Neural crest cell (in vitro differentiated cells): ENCODE results near the gene CPXM2. TPM values are rescaled to one million over a fixed set of nuclear protein-coding genes. Genes with fewer than 3 reads are reported as not detected.

Experiments used
- DNase-seq: peaks from one replicate; pipeline ENCODE4 v3.0.0; 2021; ENCODE audit warnings: low read depth, mixed read lengths, low spot score
- H3K27ac Mint-ChIP-seq: one replicate; pipeline ENCODE4 v1.8.0; 2021; ENCODE audit warnings: mild to moderate bottlenecking, mixed read lengths; ENCODE audit not compliant: unreplicated experiment
- H3K27me3 Mint-ChIP-seq: 2 replicates; pipeline ENCODE4 v1.8.0; 2021; ENCODE audit warnings: low read depth, mild to moderate bottlenecking, mixed read lengths
- H3K36me3 Mint-ChIP-seq: 2 replicates; pipeline ENCODE4 v1.8.0; 2021; ENCODE audit warnings: low read depth, mild to moderate bottlenecking, mixed read lengths
- H3K4me1 Mint-ChIP-seq: 2 replicates; pipeline ENCODE4 v1.8.0; 2021; ENCODE audit warnings: mixed read lengths
- H3K4me3 Mint-ChIP-seq: one replicate; pipeline ENCODE4 v1.8.0; 2021; ENCODE audit warnings: mild to moderate bottlenecking, mixed read lengths
- H3K9me3 Mint-ChIP-seq: 2 replicates; pipeline ENCODE4 v1.8.0; 2021; ENCODE audit warnings: mixed read lengths
- total RNA-seq: library from RNA; stranded (reverse); gene quantifications from 2 replicates; pipeline ENCODE4 v1.2.1, GENCODE V29; 2021
- TF ChIP-seq, protein P1 (sequence below): fragments of 200-600 bp; sonication (generic); conservative IDR thresholded peaks from 2 replicates; pipeline ENCODE4 v1.5.0; 2021; ENCODE audit warnings: antibody characterized with exemption, mild to moderate bottlenecking

CPXM2 gene
- total RNA-seq, 1 donor from 2014 or later = not detected

DNA sequence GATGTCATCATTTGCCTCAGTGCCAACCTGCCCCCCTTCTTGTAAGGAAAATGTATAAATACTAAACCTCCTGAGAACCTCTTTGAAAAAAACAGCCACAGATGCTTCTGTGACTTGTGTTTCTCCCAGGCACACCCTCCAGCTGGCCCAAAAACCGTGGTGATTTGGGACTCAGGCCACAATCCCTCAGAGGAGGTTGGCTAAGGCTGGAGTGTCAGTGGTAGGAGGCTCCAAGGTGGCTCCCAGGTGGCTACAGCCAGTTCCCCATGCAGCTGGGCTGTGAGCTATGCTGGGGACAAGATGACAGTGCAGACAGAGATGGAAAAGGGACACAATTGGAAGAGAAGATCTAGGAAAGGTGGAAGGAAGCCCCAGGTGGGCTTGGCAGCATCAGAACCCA is 104.7 kb downstream of the CPXM2 start:
- DNase-seq = no peak
- Mint-ChIP-seq H3K9me3 (peaks cover 5% of the 10 kb centered on the region), H3K27me3 (peaks cover 4% of the 10 kb centered on the region), H3K4me3 (no peak overlapping the region), H3K4me1 (peaks cover 10% of the 10 kb centered on the region), H3K27ac (no peak overlapping the region), H3K36me3 (no peaks in the 10 kb centered on the region)
- TF ChIP-seq, protein P1, sequence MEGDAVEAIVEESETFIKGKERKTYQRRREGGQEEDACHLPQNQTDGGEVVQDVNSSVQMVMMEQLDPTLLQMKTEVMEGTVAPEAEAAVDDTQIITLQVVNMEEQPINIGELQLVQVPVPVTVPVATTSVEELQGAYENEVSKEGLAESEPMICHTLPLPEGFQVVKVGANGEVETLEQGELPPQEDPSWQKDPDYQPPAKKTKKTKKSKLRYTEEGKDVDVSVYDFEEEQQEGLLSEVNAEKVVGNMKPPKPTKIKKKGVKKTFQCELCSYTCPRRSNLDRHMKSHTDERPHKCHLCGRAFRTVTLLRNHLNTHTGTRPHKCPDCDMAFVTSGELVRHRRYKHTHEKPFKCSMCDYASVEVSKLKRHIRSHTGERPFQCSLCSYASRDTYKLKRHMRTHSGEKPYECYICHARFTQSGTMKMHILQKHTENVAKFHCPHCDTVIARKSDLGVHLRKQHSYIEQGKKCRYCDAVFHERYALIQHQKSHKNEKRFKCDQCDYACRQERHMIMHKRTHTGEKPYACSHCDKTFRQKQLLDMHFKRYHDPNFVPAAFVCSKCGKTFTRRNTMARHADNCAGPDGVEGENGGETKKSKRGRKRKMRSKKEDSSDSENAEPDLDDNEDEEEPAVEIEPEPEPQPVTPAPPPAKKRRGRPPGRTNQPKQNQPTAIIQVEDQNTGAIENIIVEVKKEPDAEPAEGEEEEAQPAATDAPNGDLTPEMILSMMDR = no peak

DNA sequence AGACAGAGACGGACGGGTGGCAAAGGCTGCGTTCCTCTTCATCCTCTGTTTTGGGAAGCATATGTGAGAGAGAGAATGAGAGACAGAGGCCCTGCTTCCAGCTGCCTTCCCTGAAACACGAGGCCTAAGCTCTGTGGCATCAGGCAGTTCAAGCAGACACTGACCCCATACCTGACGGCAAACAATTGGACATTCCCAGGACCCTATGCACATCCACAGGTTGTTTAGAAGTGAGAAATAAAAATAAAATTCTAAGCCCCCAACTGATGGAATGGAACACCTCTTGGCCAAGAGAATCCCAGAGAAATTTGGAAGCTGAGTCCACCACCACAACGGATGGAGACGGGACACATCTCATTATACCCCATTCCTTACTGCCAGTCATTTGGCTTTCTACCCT is 105.3 kb downstream of the CPXM2 start:
- H3K27ac Mint-ChIP-seq = no peak overlapping the region
- TF ChIP-seq, protein P1 = no peak
- H3K9me3 Mint-ChIP-seq = peaks cover 2% of the 10 kb centered on the region
- no peak overlapping the region for H3K4me3 Mint-ChIP-seq
- H3K27me3 Mint-ChIP-seq = peaks cover 8% of the 10 kb centered on the region
- H3K4me1 Mint-ChIP-seq = peaks cover 14% of the 10 kb centered on the region
- H3K36me3 Mint-ChIP-seq = no peaks in the 10 kb centered on the region
- no peak for DNase-seq

DNA sequence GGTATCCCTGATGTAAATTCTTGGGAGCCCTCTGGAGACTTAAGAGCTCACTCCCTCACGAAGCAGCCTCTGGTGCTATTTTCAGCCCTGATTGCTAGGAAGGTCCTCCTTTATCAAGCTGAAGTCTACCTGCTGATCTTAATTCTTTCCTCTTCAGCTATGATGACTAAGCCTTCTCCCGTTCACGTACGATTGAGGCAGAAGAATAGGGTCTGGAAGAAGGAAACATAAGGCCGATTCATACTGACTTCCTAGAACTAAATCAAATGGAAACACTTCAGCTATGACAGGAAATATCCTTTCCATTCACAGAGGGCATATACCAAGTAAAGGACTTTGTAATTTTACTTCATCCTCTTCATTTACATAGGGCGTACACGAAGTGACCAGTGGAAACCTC is 107.0 kb downstream of the CPXM2 start:
- Mint-ChIP-seq H3K4me3 (no peak overlapping the region), H3K36me3 (no peaks in the 10 kb centered on the region), H3K27me3 (peaks cover 10% of the 10 kb centered on the region), H3K27ac (no peak overlapping the region), H3K4me1 (peaks cover 14% of the 10 kb centered on the region), H3K9me3 (no peaks in the 10 kb centered on the region)
- no peak for DNase-seq
- TF ChIP-seq, protein P1 = no peak

DNA sequence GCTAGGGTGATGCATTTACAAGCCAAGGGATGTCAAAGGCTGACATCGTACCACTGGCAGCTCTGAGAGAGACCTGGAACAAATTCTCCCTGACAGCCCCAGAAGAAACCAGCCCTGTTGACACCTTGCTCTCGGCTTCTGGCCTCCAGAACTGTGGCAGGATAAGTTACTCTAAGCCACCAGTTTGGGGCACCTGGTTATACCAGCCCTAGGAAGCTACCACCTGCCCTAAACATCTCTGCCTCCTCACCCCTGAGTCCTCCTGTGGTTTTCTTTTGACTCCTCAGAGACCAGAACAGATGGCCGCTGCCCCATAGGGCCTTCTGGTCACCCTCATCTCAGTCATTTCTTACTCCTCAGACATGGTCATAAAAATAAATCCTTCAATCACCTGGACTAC is 107.4 kb downstream of the CPXM2 start:
- Mint-ChIP-seq H3K36me3 (no peaks in the 10 kb centered on the region), H3K27ac (no peak overlapping the region), H3K4me1 (peaks cover 14% of the 10 kb centered on the region), H3K9me3 (no peaks in the 10 kb centered on the region), H3K27me3 (peaks cover 12% of the 10 kb centered on the region), H3K4me3 (no peak overlapping the region)
- TF ChIP-seq, protein P1 = no peak
- no peak for DNase-seq

DNA sequence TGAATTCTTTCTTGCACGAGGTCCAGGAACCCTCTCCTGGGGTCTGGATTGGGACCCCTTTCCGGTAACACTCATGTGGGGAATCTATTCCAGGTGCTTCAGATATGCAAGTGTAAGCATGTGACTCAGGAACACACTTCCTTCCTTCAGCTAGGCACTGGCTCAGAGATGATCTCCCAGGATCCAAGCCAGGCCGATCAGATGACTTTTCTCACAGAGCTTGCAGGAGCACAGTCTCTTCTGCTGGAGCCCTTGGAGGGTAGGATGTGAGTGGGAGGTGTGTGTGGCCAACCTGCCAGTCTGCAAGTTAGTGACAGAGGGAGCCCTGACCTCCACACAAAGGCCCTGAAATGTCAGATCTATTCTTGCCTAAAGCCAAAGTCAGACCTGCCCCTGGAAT is 108.3 kb downstream of the CPXM2 start:
- H3K9me3 Mint-ChIP-seq = no peaks in the 10 kb centered on the region
- no peak overlapping the region for H3K27ac Mint-ChIP-seq
- H3K4me3 Mint-ChIP-seq = no peak overlapping the region
- peaks cover 16% of the 10 kb centered on the region for H3K27me3 Mint-ChIP-seq
- peaks cover 14% of the 10 kb centered on the region for H3K4me1 Mint-ChIP-seq
- TF ChIP-seq, protein P1 = no peak
- no peak for DNase-seq
- no peaks in the 10 kb centered on the region for H3K36me3 Mint-ChIP-seq

DNA sequence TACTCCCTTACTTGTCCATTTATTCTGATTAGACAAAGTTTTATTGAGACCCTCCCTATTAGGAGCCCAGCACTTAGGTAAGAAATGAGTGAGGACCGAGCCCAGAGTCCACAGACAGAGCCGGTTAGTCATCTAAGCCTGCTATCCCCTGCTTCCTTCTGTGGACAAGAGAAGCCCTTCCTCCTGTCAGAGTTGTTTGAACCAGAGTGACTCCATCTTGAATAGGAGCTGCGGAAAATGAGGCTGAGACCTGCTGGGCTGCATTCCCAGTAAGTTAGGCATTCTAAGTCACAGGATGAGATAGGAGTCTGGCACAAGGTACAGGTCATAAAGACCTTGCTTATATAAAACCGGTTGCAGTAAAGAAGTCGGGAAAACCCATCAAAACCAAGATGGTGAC is 109.1 kb downstream of the CPXM2 start:
- no peak overlapping the region for H3K4me3 Mint-ChIP-seq
- no peak overlapping the region for H3K27ac Mint-ChIP-seq
- H3K4me1 Mint-ChIP-seq = peaks cover 14% of the 10 kb centered on the region
- no peaks in the 10 kb centered on the region for H3K9me3 Mint-ChIP-seq
- no peaks in the 10 kb centered on the region for H3K36me3 Mint-ChIP-seq
- TF ChIP-seq, protein P1 = no peak
- peaks cover 23% of the 10 kb centered on the region for H3K27me3 Mint-ChIP-seq
- DNase-seq = no peak
